Measurements from ENCODE around the gene OR1L6. TPM values are rescaled to one million over a fixed set of nuclear protein-coding genes. Genes with fewer than 3 reads are reported as not detected.

Gene OR1L6
- total RNA-seq, 1 donor from 2014 or later, result not detected

DNA sequence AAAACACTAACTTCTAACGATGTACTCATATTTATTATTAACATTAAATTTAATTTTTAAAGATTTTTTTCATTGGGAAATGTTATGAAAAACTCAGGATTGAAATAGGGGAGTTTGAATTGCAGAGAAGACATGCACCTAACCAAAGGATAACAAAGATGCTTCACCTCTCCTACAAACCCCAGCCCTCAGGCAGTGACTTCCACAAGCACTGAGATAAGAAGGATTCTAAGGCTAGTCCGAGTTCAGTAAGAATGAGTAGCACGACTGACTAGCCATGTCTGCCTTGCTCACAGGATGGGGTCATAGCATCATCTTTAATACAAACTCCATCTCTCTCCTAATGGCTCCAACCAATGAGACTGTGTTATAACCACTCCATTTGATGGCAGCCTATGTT, 39.6 kb downstream of the OR1L6 start:
- TF ChIP-seq, protein P1, sequence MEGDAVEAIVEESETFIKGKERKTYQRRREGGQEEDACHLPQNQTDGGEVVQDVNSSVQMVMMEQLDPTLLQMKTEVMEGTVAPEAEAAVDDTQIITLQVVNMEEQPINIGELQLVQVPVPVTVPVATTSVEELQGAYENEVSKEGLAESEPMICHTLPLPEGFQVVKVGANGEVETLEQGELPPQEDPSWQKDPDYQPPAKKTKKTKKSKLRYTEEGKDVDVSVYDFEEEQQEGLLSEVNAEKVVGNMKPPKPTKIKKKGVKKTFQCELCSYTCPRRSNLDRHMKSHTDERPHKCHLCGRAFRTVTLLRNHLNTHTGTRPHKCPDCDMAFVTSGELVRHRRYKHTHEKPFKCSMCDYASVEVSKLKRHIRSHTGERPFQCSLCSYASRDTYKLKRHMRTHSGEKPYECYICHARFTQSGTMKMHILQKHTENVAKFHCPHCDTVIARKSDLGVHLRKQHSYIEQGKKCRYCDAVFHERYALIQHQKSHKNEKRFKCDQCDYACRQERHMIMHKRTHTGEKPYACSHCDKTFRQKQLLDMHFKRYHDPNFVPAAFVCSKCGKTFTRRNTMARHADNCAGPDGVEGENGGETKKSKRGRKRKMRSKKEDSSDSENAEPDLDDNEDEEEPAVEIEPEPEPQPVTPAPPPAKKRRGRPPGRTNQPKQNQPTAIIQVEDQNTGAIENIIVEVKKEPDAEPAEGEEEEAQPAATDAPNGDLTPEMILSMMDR (IDR thresholded peaks at IDR 0.05; ENCODE audit: unreplicated experiment), result no peak
- H3K27ac Mint-ChIP-seq, result no peak overlapping the region
- H3K27me3 Mint-ChIP-seq (ENCODE audit: low read depth), result no peaks in the 10 kb centered on the region
- no peaks in the 10 kb centered on the region for H3K4me1 Mint-ChIP-seq
- H3K36me3 Mint-ChIP-seq, result no peaks in the 10 kb centered on the region
- H3K9me3 Mint-ChIP-seq, result peaks cover 19% of the 10 kb centered on the region
- no peak overlapping the region for H3K4me3 Mint-ChIP-seq
- DNase-seq (ENCODE audit: low spot score in 2 of 2, unreplicated experiment in 2 of 2), result no peak

DNA sequence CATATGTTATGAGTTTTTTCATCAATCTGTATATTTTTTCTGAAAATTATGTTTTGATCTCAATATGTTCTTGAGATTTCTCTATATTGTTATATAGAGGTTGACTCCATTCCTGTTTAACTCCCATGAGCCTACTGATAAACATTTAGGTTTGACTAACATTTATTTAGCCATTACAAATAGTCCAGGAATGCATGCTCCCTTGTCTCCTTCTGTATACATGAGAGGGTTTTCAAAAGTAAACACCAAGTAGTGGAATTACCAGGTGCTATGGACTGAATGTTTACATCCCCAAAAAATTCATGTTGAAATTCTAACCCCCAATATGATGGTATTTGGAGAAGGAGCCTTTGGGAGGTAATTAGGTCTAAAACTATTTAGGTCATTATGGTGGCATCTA, 43.2 kb downstream of the OR1L6 start:
- Mint-ChIP-seq H3K9me3 (peaks cover 36% of the 10 kb centered on the region), H3K27me3 (ENCODE audit: low read depth) (no peaks in the 10 kb centered on the region), H3K36me3 (peaks cover 2% of the 10 kb centered on the region), H3K27ac (no peak overlapping the region), H3K4me3 (no peak overlapping the region), H3K4me1 (no peaks in the 10 kb centered on the region)
- no peak for DNase-seq (ENCODE audit: low spot score in 2 of 2, unreplicated experiment in 2 of 2)
- TF ChIP-seq, protein P1 (IDR thresholded peaks at IDR 0.05; ENCODE audit: unreplicated experiment), result no peak

DNA sequence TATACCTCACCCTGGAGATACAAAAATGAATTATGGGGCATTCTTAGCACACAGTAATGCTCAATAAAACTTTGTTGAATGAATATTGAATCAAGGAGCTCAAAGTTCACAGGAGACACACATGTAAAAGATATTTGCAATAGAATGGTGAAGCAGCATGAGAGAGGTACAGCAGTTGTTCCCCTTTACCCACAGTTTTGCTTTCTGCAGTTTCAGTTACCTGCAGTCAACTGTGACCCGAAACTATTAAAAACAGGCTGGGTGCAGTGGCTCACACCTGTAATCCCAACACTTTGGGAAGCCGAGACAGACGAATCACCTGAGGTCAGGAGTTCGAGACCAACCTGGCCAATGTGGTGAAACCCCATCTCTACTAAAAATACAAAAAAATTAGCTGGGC, 44.2 kb downstream of the OR1L6 start:
- Mint-ChIP-seq H3K4me1 (no peaks in the 10 kb centered on the region), H3K36me3 (peaks cover 2% of the 10 kb centered on the region), H3K4me3 (no peak overlapping the region), H3K27ac (no peak overlapping the region), H3K27me3 (ENCODE audit: low read depth) (no peaks in the 10 kb centered on the region), H3K9me3 (peaks cover 39% of the 10 kb centered on the region)
- no peak for DNase-seq (ENCODE audit: low spot score in 2 of 2, unreplicated experiment in 2 of 2)
- TF ChIP-seq, protein P1 (IDR thresholded peaks at IDR 0.05; ENCODE audit: unreplicated experiment), result no peak

DNA sequence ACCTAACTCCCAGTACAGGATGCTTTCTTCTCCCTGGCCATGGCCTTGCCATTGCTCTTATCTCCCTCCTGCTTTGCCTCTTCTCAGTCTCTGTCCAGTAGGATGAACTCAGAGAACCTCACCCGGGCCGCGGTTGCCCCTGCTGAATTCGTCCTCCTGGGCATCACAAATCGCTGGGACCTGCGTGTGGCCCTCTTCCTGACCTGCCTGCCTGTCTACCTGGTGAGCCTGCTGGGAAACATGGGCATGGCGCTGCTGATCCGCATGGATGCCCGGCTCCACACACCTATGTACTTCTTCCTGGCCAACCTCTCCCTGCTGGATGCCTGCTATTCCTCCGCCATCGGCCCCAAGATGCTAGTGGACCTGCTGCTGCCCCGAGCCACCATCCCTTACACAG, 46.7 kb downstream of the OR1L6 start, which contains the start of gene OR5C1:
Gene OR5C1, plus strand, starts transcription at position 103 of the 400 bp plus-strand sequence. Its CDS starts 0 bp downstream, at position 103.
- Mint-ChIP-seq H3K27ac (no peak within 1 kb of the TSS), H3K9me3 (peaks cover 37% of the 10 kb centered on the region), H3K4me3 (no peak within 1 kb of the TSS), H3K27me3 (ENCODE audit: low read depth) (no peaks in the 10 kb centered on the region), H3K4me1 (no peaks in the 10 kb centered on the region), H3K36me3 (peaks cover 2% of the 10 kb centered on the region)
- DNase-seq (ENCODE audit: low spot score in 2 of 2, unreplicated experiment in 2 of 2), result no peak
- TF ChIP-seq, protein P1 (IDR thresholded peaks at IDR 0.05; ENCODE audit: unreplicated experiment), result no peak

DNA sequence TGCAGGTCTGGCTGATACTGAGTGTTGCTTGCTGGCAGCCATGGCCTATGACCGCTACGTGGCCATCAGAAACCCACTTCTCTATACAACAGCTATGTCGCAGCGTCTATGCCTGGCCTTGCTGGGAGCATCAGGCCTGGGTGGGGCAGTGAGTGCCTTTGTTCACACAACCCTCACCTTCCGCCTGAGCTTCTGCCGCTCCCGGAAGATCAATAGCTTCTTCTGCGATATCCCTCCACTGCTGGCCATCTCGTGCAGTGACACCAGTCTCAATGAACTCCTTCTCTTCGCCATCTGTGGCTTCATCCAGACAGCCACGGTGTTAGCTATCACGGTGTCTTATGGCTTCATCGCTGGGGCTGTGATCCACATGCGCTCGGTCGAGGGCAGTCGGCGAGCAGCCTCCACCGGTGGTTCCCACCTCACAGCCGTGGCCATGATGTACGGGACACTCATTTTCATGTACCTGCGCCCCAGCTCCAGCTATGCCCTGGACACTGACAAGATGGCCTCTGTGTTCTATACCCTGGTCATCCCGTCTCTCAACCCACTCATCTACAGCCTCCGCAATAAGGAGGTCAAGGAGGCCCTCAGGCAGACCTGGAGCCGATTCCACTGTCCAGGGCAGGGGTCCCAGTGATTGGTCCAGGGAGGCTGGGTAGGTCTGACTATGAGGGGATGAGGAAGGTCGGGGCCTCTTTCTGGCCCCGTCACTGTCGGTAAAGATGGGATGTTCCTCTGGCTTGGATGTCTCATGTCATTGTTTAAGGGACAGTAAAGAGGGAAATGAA, 47.3 kb downstream of the OR1L6 start:
- H3K4me3 Mint-ChIP-seq, result no peak overlapping the region
- TF ChIP-seq, protein P1 (IDR thresholded peaks at IDR 0.05; ENCODE audit: unreplicated experiment), result no peak
- no peak overlapping the region for H3K27ac Mint-ChIP-seq
- H3K27me3 Mint-ChIP-seq (ENCODE audit: low read depth), result no peaks in the 10 kb centered on the region
- DNase-seq (ENCODE audit: low spot score in 2 of 2, unreplicated experiment in 2 of 2), result no peak
- no peaks in the 10 kb centered on the region for H3K4me1 Mint-ChIP-seq
- peaks cover 2% of the 10 kb centered on the region for H3K36me3 Mint-ChIP-seq
- H3K9me3 Mint-ChIP-seq, result peaks cover 44% of the 10 kb centered on the region
